HCT116 (cell line): ENCODE measurements around the gene ANTKMT. TPM values are rescaled to one million over a fixed set of nuclear protein-coding genes. Genes with fewer than 3 reads are reported as not detected.

Experiments used
- ATAC-seq: fragments of 200-7000 bp; cut with Tn5 transposase; 2 replicates; pipeline ENCODE4 v1.9.1; 2020; ENCODE audit warnings: mild to moderate bottlenecking, moderate library complexity
- BruUV-seq: library from RNA; stranded (reverse); fragments of 400-500 nt; replicated peaks from 2 replicates; lab custom pipeline; 2021; lab: Mats Ljungman, UMichigan
- CTCF ChIA-PET: fragments of 300-600 bp; sonication (Branson Sonifier 250); formaldehyde crosslinking; loops from one replicate; lab custom pipeline; 2021; ENCODE audit warnings: antibody characterized with exemption; lab: Charles Lee
- POLR2A ChIA-PET: fragments of 300-600, 350-600 bp; sonication (Branson Sonifier 250); formaldehyde crosslinking; loops from one replicate; lab custom pipeline; 2021; ENCODE audit warnings: antibody characterized with exemption; lab: Charles Lee
- RAD21 ChIA-PET, 2 experiments: fragments of 300-600 bp; sonication (Branson Sonifier 250); formaldehyde crosslinking; loops; one replicate each; lab custom pipeline; 2023; ENCODE audit warnings: low total read pairs in 2 of 2; ENCODE audit not compliant: uncharacterized antibody in 2 of 2, unreplicated experiment in 2 of 2, low non-redundant PET in 1 of 2; lab: Charles Lee
- DNase-seq: peaks from one replicate; pipeline ENCODE4 v3.0.0-alpha.2; 2010; ENCODE audit warnings: low read depth, low spot score
- H2AFZ ChIP-seq: fragments of 200-600 bp; shearing (Covaris generic), sonication (generic); 2 replicates; pipeline ENCODE4 v1.6.1; 2017; ENCODE audit warnings: low read depth, mixed run types, mixed read lengths, antibody characterized with exemption, low read length; ENCODE audit not compliant: poor library complexity, severe bottlenecking
- H3K27ac ChIP-seq: 2 replicates; pipeline ENCODE4 v1.5.1; 2012; ENCODE audit warnings: low read depth, low read length
- H3K27me3 ChIP-seq: fragments of 200-600 bp; sonication (generic); 2 replicates; pipeline ENCODE4 v1.6.1; 2016; ENCODE audit warnings: mixed run types, low read length, mixed read lengths; ENCODE audit not compliant: insufficient read depth
- H3K36me3 ChIP-seq, 2 experiments: fragments of 200-500 bp in 1 of 2; fragments of 200-600 bp in 1 of 2; sonication (Bioruptor generic) in 1 of 2; sonication (generic) in 1 of 2; 2 replicates each; pipeline versions ENCODE4 v1.5.1 to v1.6.1; 2014 to 2016; ENCODE audit warnings: low read length in 2 of 2, inconsistent platforms in 1 of 2, mixed read lengths in 1 of 2, mixed run types in 1 of 2; ENCODE audit not compliant: insufficient read depth in 2 of 2, control insufficient read depth in 1 of 2
- H3K4me1 ChIP-seq, 2 experiments: fragments of 200-600 bp in 1 of 2; sonication (generic) in 1 of 2; 2 replicates each; pipeline versions ENCODE4 v1.5.1 to v1.6.1; 2012 to 2017; ENCODE audit warnings: low read length in 2 of 2, inconsistent platforms in 1 of 2, mild to moderate bottlenecking in 1 of 2, mixed read lengths in 1 of 2, mixed run types in 1 of 2, moderate library complexity in 1 of 2; ENCODE audit not compliant: insufficient read depth in 2 of 2, control insufficient read depth in 1 of 2
- H3K4me2 ChIP-seq: fragments of 200-600 bp; sonication (generic); 2 replicates; pipeline ENCODE4 v1.6.1; 2017; ENCODE audit warnings: mixed run types, low read length, mixed read lengths
- H3K4me3 ChIP-seq, 2 experiments: fragments of 200-600 bp in 1 of 2; sonication (generic) in 1 of 2; replicated peaks in 1 of 2; 2 replicates each; pipeline ENCODE4 v1.5.1; 2011 to 2016; ENCODE audit warnings: low read length in 2 of 2, control low read depth in 1 of 2, low read depth in 1 of 2, mild to moderate bottlenecking in 1 of 2, mixed read lengths in 1 of 2, mixed run types in 1 of 2
- H3K79me2 ChIP-seq: fragments of 200-600 bp; sonication (generic); 2 replicates; pipeline ENCODE4 v1.6.1; 2017; ENCODE audit warnings: mild to moderate bottlenecking, mixed run types, low read length, moderate library complexity, mixed read lengths; ENCODE audit not compliant: insufficient read depth
- H3K9ac ChIP-seq: fragments of 200-600 bp; sonication (generic); 2 replicates; pipeline ENCODE4 v1.6.1; 2016; ENCODE audit warnings: low read length, mixed read lengths
- H3K9me2 ChIP-seq: fragments of 200-600 bp; sonication (generic), shearing (Covaris generic); 2 replicates; pipeline ENCODE4 v1.6.1; 2017; ENCODE audit warnings: mixed run types, mild to moderate bottlenecking, moderate library complexity; ENCODE audit not compliant: insufficient read depth
- H3K9me3 ChIP-seq, 2 experiments: fragments of 200-500 bp in 1 of 2; fragments of 200-600 bp in 1 of 2; sonication (Bioruptor generic) in 1 of 2; sonication (generic) in 1 of 2; 2 replicates each; pipeline ENCODE4 v1.6.1; 2014 to 2017; ENCODE audit warnings: low read length in 2 of 2, mixed read lengths in 2 of 2, inconsistent platforms in 1 of 2, low read depth in 1 of 2, mild to moderate bottlenecking in 1 of 2, mixed run types in 1 of 2, moderate library complexity in 1 of 2; ENCODE audit not compliant: control insufficient read depth in 1 of 2, insufficient read depth in 1 of 2
- H4K20me1 ChIP-seq: fragments of 200-600 bp; sonication (generic), shearing (Covaris generic); 2 replicates; pipeline ENCODE4 v1.6.1; 2017; ENCODE audit warnings: mixed run types, mild to moderate bottlenecking, moderate library complexity; ENCODE audit not compliant: insufficient read depth
- CEBPB ChIP-seq: IDR thresholded peaks from 2 replicates; pipeline ENCODE4 v1.6.1; 2012; ENCODE audit warnings: low read depth
- EZH2 ChIP-seq: fragments of 200-600 bp; sonication (generic); IDR thresholded peaks from 2 replicates; pipeline ENCODE4 v1.6.1; 2017; ENCODE audit warnings: antibody characterized with exemption, mixed run types
- EZH2phosphoT487 ChIP-seq: fragments of 200-600 bp; IDR thresholded peaks from 2 replicates; pipeline ENCODE4 v1.6.1; 2018; ENCODE audit warnings: antibody characterized with exemption, borderline replicate concordance
- FOSL1 ChIP-seq: IDR thresholded peaks from 2 replicates; pipeline ENCODE4 v1.6.1; 2012; ENCODE audit warnings: low read depth
- MAX ChIP-seq: IDR thresholded peaks from 2 replicates; pipeline ENCODE4 v1.6.1; 2012
- SIN3A ChIP-seq: IDR thresholded peaks from 2 replicates; pipeline ENCODE4 v1.6.1; 2012; ENCODE audit warnings: low read depth
- SP1 ChIP-seq: IDR thresholded peaks from 2 replicates; pipeline ENCODE4 v1.6.1; 2012; ENCODE audit warnings: low read depth
- SRF ChIP-seq: IDR thresholded peaks from 2 replicates; pipeline ENCODE4 v1.6.1; 2012; ENCODE audit warnings: low read depth
- YY1 ChIP-seq: IDR thresholded peaks from 2 replicates; pipeline ENCODE4 v1.6.1; 2011; ENCODE audit warnings: low read length, low read depth, moderate library complexity, mild to moderate bottlenecking; ENCODE audit not compliant: insufficient replicate concordance; ENCODE audit errors: extremely low read depth
- ZFX ChIP-seq: fragments of 450-650 bp; IDR thresholded peaks from 2 replicates; pipeline ENCODE4 v1.6.1; 2017
- ZNF274 ChIP-seq: fragments of 200-500 bp; sonication (Bioruptor generic); IDR thresholded peaks from 2 replicates; pipeline ENCODE4 v1.6.1; 2014; ENCODE audit warnings: mild to moderate bottlenecking, low read depth, low read length, inconsistent platforms
- intact Hi-C: fragments of 100-400 bp; cut with micrococcal nuclease; formaldehyde crosslinking; loops from 2 replicates; pipeline ENCODE4 v1.10.0; 2022
- total RNA-seq: library from RNA; stranded (reverse); gene quantifications from one replicate; pipeline ENCODE4 v1.2.1, GENCODE V29; 2021; ENCODE audit not compliant: unreplicated experiment

The ANTKMT gene
- total RNA-seq, 1 experiment from 2014 or later = 65.4 TPM

- no peak for TF ChIP-seq YY1
These were observed 28.4 kb upstream of the ANTKMT start (continued) for GRCh38 chr16:692356-693108.

GRCh38 chr16:693364-693763 is 27.6 kb upstream of the ANTKMT start:
- Histone ChIP-seq H3K9me2 (no peaks in the 10 kb centered on the region), H3K4me2 (no peak overlapping the region), H4K20me1 (no peaks in the 10 kb centered on the region), H3K27me3 (no peaks in the 10 kb centered on the region), H3K27ac (no peak overlapping the region), H2AFZ (no peak overlapping the region), H3K79me2 (peaks cover 13% of the 10 kb centered on the region; the same call in 1 of the 2 replicates), H3K4me1 (peaks cover 18 to 46% of the 10 kb centered on the region in 2 experiments), H3K36me3 (no peaks in the 10 kb centered on the region), H3K9ac (no peak overlapping the region), H3K9me3 (no peaks in the 10 kb centered on the region), H3K4me3 (no peak overlapping the region)
- ATAC-seq (no peak), DNase-seq (no peak)
- BruUV-seq = no TSS peak
- ChIA-PET RAD21 (no interaction called here), POLR2A (no interaction called here), CTCF (no interaction called here)
- TF ChIP-seq SP1 (no peak), CEBPB (no peak), ZFX (no peak), MAX (no peak), FOSL1 (no peak), EZH2phosphoT487 (no peak), ZNF274 (no peak), EZH2 (no peak), SRF (no peak), SIN3A (no peak)
- intact Hi-C loops = no loop called here
